Endothelial cell (in vitro differentiated cells): ENCODE data around the gene TM7SF2. TPM values are rescaled to one million over a fixed set of nuclear protein-coding genes. Genes with fewer than 3 reads are reported as not detected.

Experiments used
- DNase-seq: peaks from one replicate; pipeline ENCODE4 v3.0.0; 2021; ENCODE audit warnings: low spot score
- H3K27ac Mint-ChIP-seq: one replicate; pipeline ENCODE4 v1.8.0; 2021; ENCODE audit warnings: mixed read lengths, inconsistent platforms; ENCODE audit not compliant: unreplicated experiment
- H3K27me3 Mint-ChIP-seq: one replicate; pipeline ENCODE4 v1.8.0; 2021; ENCODE audit warnings: mild to moderate bottlenecking, moderate library complexity, mixed read lengths, inconsistent platforms; ENCODE audit not compliant: unreplicated experiment
- H3K36me3 Mint-ChIP-seq: one replicate; pipeline ENCODE4 v1.8.0; 2021; ENCODE audit warnings: mild to moderate bottlenecking, low read depth, mixed read lengths, inconsistent platforms; ENCODE audit not compliant: unreplicated experiment
- H3K4me1 Mint-ChIP-seq: one replicate; pipeline ENCODE4 v1.8.0; 2021; ENCODE audit warnings: mild to moderate bottlenecking, mixed read lengths, inconsistent platforms; ENCODE audit not compliant: unreplicated experiment
- H3K4me3 Mint-ChIP-seq: one replicate; pipeline ENCODE4 v1.8.0; 2021; ENCODE audit warnings: mild to moderate bottlenecking, mixed read lengths, inconsistent platforms; ENCODE audit not compliant: unreplicated experiment
- H3K9me3 Mint-ChIP-seq: one replicate; pipeline ENCODE4 v1.8.0; 2021; ENCODE audit warnings: mixed read lengths, inconsistent platforms; ENCODE audit not compliant: unreplicated experiment
- CTCF ChIP-seq: fragments of 200-600 bp; sonication (generic); IDR thresholded peaks from one replicate; pipeline ENCODE4 v1.5.0; 2021; ENCODE audit warnings: antibody characterized with exemption; ENCODE audit not compliant: unreplicated experiment
- total RNA-seq: library from RNA; stranded (reverse); fragmentation: NEBNext Ultra II Directional; extraction: Animal tissue kit (Norgen Biotek cat#: 25700); gene quantifications from one replicate; pipeline ENCODE4 v1.2.1, GENCODE V29; 2021; ENCODE audit not compliant: unreplicated experiment

Gene TM7SF2
- total RNA-seq, 1 donor from 2014 or later = 35.6 TPM

GRCh38 chr11:65109231-65110198 is 2.2 kb upstream of the TM7SF2 start:
- Mint-ChIP-seq H3K36me3 (peaks cover 28% of the 10 kb centered on the region), H3K27me3 (peaks cover 21% of the 10 kb centered on the region), H3K9me3 (no peaks in the 10 kb centered on the region), H3K27ac (no peak overlapping the region), H3K4me3 (no peak overlapping the region), H3K4me1 (peaks cover 9% of the 10 kb centered on the region)
- DNase-seq = no peak
- TF ChIP-seq CTCF = no peak

- Mint-ChIP-seq H3K9me3 (no peaks in the 10 kb centered on the region), H3K36me3 (peaks cover 28% of the 10 kb centered on the region), H3K4me3 (no peak overlapping the region), H3K27ac (no peak overlapping the region), H3K27me3 (peaks cover 22% of the 10 kb centered on the region), H3K4me1 (peaks cover 9% of the 10 kb centered on the region)
- TF ChIP-seq CTCF = peak; percentile 99
- peak; percentile 98 for DNase-seq
These were observed 1.3 kb upstream of the TM7SF2 start for GRCh38 chr11:65110354-65110861.

GRCh38 chr11:65111159-65111743 is 421 bp upstream of the TM7SF2 start:
- Mint-ChIP-seq H3K4me3 (peak overlapping the region; percentile 93), H3K9me3 (no peaks in the 10 kb centered on the region), H3K36me3 (peaks cover 20% of the 10 kb centered on the region), H3K27me3 (peaks cover 20% of the 10 kb centered on the region), H3K4me1 (peaks cover 6% of the 10 kb centered on the region), H3K27ac (no peak overlapping the region)
- DNase-seq = no peak
- no peak for TF ChIP-seq CTCF

GRCh38 chr11:65112546-65113360 is 1.1 kb downstream of the TM7SF2 start:
- peak; percentile 61 for DNase-seq
- peak; percentile 82 for TF ChIP-seq CTCF
- no peaks in the 10 kb centered on the region for H3K9me3 Mint-ChIP-seq
- H3K27ac Mint-ChIP-seq = no peak overlapping the region
- peaks cover 22% of the 10 kb centered on the region for H3K27me3 Mint-ChIP-seq
- H3K4me3 Mint-ChIP-seq = peak overlapping the region; percentile 84
- peaks cover 6% of the 10 kb centered on the region for H3K4me1 Mint-ChIP-seq
- H3K36me3 Mint-ChIP-seq = peaks cover 16% of the 10 kb centered on the region
